Adrenal gland (tissue), 12 donors: Measurements from ENCODE around the gene ARHGEF28. TPM values are rescaled to one million over a fixed set of nuclear protein-coding genes. Genes with fewer than 3 reads are reported as not detected.

ENCODE experiments used
- DNase-seq, 7 donors: peaks; one replicate each; pipeline ENCODE4 v3.0.0-alpha.2; 2019 to 2020
- H3K27ac ChIP-seq, 5 donors: fragments of 200-600 bp; sonication (generic) in 4 of 5; 1 replicate in 3 of 5; 2 replicates in 2 of 5; pipeline versions ENCODE4 v1.5.1 to v1.8.0; 2016 to 2020; ENCODE audit warnings: mild to moderate bottlenecking in 1 of 5
- H3K27me3 ChIP-seq: fragments of 200-600 bp; 2 replicates; pipeline ENCODE4 v1.8.0; 2021
- H3K36me3 ChIP-seq, 2 donors: fragments of 200-600 bp; replicated peaks in 1 of 2; 1 replicate in 1 of 2; 2 replicates in 1 of 2; pipeline versions ENCODE4 v1.5.1 to v1.8.0; 2018 to 2022
- H3K4me1 ChIP-seq, 2 donors: fragments of 200-600 bp; replicated peaks in 1 of 2; 1 replicate in 1 of 2; 2 replicates in 1 of 2; pipeline versions ENCODE4 v1.5.1 to v1.8.0; 2018 to 2021
- H3K4me3 ChIP-seq, 4 donors: fragments of 200-600 bp; sonication (generic) in 3 of 4; one replicate each; pipeline ENCODE4 v1.5.1; 2016 to 2018
- H3K9me3 ChIP-seq, 3 donors: fragments of 200-600 bp; sonication (generic) in 1 of 3; replicated peaks in 1 of 3; 1 replicate in 2 of 3; 2 replicates in 1 of 3; pipeline versions ENCODE4 v1.5.1 to v1.8.0; 2016 to 2021
- POLR2A ChIP-seq, 2 donors: fragments of 450-650 bp; IDR thresholded peaks; one replicate each; pipeline ENCODE4 v1.6.1; 2017; ENCODE audit warnings: antibody characterized with exemption in 2 of 2, mild to moderate bottlenecking in 2 of 2, moderate library complexity in 1 of 2
- WGBS, 4 donors: extraction: QIAGEN DNeasy Blood & Tissue Kit in 2 of 4; methylation state at CpG; one replicate each; pipeline versions ENCODE4 v1.1.5 to v1.1.7; 2013 to 2017; 5-methylcytosine and 5-hydroxymethylcytosine counted together
- intact Hi-C, 2 donors: fragments of 100-400 bp; cut with DNase I; formaldehyde crosslinking; loops; one replicate each; pipeline versions ENCODE4 v1.14.1 to v1.15.0; 2022 to 2023
- polyA plus RNA-seq, 3 donors: library from polyadenylated mRNA; stranded (reverse); fragments of 200-250 nt in 2 of 3; fragments of 350-450 nt in 1 of 3; fragmentation: Illumina TruSeq in 1 of 3; extraction: RNeasy Lipid Tissue Mini Kit (QIAGEN cat#74804) in 1 of 3; gene quantifications; one replicate each; pipeline ENCODE4 v1.2.3, GENCODE V29; 2013 to 2014
- total RNA-seq, 9 donors: library from RNA; depleted of rRNA in 4 of 9; stranded (reverse); fragments of >200 nt in 4 of 9; fragments of 120-200 nt in 1 of 9; fragmentation: NEBNext Ultra II Directional in 1 of 9; extraction: Animal tissue kit (Norgen Biotek cat#: 25700) in 1 of 9; gene quantifications; one replicate each; pipeline versions ENCODE4 v1.1.0 to v1.2.4, GENCODE V29; 2013 to 2023
- TF ChIP-seq, protein P1 (sequence below), 6 experiments: fragments of 450-650 bp in 4 of 6; fragments of 200-600 bp in 2 of 6; sonication (generic) in 1 of 6; IDR thresholded peaks; 1 replicate in 5 of 6; 2 replicates in 1 of 6; pipeline versions ENCODE4 v1.5.1 to v1.8.0; 2016 to 2021; ENCODE audit warnings: antibody characterized with exemption in 6 of 6, mild to moderate bottlenecking in 2 of 6, moderate library complexity in 1 of 6
- donor health status: healthy with polysubstance abuse.
- donor health status: Bipolar disorder and iron deficiency.
- donor health status: DM: yes; HTN: yes; CAD: no.
- donor health status: DM: no; HTN: no; CAD: no.
- donor health status: DM: no; HTN: no; CAD: no.
- donor health status: DM: yes; HTN: yes; CAD: no.

Gene ARHGEF28
- total and polyA plus RNA-seq, 12 donors: 25.3 to 138 (median 42.4) TPM

DNA sequence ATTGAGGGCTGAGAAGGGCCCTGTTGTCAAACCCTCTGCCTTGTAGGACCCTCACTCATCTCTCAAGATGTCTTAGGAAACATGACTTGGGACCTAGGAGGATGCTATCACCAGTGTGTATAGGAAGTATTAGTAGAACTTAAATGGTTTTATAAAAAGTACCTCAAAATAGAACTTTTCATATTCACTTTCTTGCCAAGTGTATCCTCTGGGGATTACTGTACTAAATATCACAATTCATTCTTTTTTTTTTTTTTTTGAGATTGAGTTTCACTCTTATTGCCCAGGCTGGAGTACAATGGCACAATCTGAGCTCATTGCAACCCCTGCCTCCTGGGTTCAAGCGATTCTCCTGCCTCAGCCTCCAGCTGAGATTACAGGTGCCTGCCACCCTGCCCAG, 56.2 kb downstream of the ARHGEF28 start:
- peaks cover 13 to 14% of the 10 kb centered on the region in 2 donors for H3K4me1 ChIP-seq
- DNase-seq: no peak
- H3K36me3 ChIP-seq: no peaks in the 10 kb centered on the region
- intact Hi-C loops: no loop called here
- H3K27me3 ChIP-seq: no peaks in the 10 kb centered on the region
- no peak overlapping the region for H3K27ac ChIP-seq
- no peak overlapping the region for H3K4me3 ChIP-seq
- 90 to 100% (median 96%) methylated on average over 1 of the region's 1 CpG for WGBS, 4 donors
- H3K9me3 ChIP-seq: no peaks in the 10 kb centered on the region
- TF ChIP-seq, protein P1, sequence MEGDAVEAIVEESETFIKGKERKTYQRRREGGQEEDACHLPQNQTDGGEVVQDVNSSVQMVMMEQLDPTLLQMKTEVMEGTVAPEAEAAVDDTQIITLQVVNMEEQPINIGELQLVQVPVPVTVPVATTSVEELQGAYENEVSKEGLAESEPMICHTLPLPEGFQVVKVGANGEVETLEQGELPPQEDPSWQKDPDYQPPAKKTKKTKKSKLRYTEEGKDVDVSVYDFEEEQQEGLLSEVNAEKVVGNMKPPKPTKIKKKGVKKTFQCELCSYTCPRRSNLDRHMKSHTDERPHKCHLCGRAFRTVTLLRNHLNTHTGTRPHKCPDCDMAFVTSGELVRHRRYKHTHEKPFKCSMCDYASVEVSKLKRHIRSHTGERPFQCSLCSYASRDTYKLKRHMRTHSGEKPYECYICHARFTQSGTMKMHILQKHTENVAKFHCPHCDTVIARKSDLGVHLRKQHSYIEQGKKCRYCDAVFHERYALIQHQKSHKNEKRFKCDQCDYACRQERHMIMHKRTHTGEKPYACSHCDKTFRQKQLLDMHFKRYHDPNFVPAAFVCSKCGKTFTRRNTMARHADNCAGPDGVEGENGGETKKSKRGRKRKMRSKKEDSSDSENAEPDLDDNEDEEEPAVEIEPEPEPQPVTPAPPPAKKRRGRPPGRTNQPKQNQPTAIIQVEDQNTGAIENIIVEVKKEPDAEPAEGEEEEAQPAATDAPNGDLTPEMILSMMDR (IDR thresholded peaks at IDR 0.05): no peak
- no peak for TF ChIP-seq POLR2A (IDR thresholded peaks at IDR 0.05)

DNA sequence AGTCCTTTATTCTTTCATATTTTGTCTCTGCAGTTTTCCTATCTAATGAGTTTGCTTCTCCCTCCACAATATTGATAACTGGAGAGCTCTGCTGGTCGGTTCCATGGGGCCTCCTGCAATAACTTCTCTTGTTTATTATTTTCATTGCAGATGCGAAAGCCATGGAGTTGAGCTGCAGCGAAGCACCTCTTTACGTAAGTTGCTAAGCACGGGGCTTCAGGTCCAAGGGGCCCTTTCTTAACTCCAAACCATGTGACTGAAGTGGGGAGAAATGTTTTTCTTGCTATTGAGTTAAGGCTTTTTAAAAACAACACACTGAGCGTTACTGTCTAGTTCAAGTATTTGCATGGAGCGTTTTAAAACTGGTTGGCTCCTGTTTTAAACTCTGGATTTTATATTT, 58.7 kb downstream of the ARHGEF28 start:
- Histone ChIP-seq H3K36me3 (no peaks in the 10 kb centered on the region), H3K4me3 (no peak overlapping the region), H3K9me3 (no peaks in the 10 kb centered on the region), H3K4me1 (no peaks in the 10 kb centered on the region), H3K27ac (no peak overlapping the region), H3K27me3 (no peaks in the 10 kb centered on the region)
- DNase-seq: no peak
- TF ChIP-seq POLR2A (IDR thresholded peaks at IDR 0.05): no peak
- TF ChIP-seq, protein P1 (IDR thresholded peaks at IDR 0.05): no peak
- WGBS, 4 donors: 85 to 96% (median 92%) methylated on average over 6 to 7 of the region's 7 CpGs
- intact Hi-C loops: no loop called here

DNA sequence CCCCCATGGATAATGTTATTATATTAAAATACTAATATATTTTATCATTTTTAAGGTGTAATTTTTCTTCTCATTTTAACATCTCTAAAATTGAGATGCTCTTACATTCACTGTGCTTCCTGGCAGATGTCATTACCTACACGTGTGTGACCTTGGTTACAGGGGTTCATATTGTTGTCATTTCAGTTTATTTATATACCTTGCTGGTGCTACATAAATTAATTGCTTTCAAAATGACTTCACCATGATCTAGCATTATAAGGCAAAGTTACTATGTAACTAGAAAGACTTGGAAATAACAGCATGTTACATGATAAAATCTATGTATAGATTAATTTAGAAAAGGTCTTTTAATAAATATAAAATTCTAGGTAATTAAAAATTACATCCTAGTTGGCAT, 60.9 kb downstream of the ARHGEF28 start:
- Histone ChIP-seq H3K36me3 (no peaks in the 10 kb centered on the region), H3K27me3 (no peaks in the 10 kb centered on the region), H3K4me1 (peaks cover 0 to 16% of the 10 kb centered on the region in 2 donors), H3K4me3 (no peak overlapping the region), H3K9me3 (no peaks in the 10 kb centered on the region), H3K27ac (no peak overlapping the region)
- TF ChIP-seq, protein P1 (IDR thresholded peaks at IDR 0.05): no peak
- TF ChIP-seq POLR2A (IDR thresholded peaks at IDR 0.05): no peak
- intact Hi-C loops: no loop called here
- DNase-seq: no peak
- 32 to 51% (median 42%) methylated on average over 1 of the region's 1 CpG for WGBS, 4 donors

DNA sequence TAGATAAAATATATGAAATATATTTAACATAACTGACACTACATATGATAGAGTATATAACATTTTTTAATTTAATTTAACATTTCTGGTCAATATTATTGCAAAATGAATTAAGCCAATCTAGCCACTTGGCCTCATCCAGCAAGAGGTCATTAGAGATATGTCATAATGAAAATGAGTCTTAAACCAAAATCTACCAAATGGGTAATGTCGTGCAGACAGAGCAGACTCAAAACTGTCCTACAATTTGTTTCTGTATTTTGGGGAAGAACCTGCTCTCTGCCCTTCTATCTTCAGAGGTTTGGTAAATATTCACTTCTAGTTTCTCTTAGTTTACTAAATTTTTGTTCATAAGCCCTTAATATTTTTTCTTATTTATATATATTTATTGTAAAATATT, 61.4 kb downstream of the ARHGEF28 start:
- TF ChIP-seq, protein P1 (IDR thresholded peaks at IDR 0.05): no peak
- no peak for TF ChIP-seq POLR2A (IDR thresholded peaks at IDR 0.05)
- no peak overlapping the region for H3K27ac ChIP-seq
- WGBS, 4 donors: 90 to 100% (median 95%) methylated on average over 1 of the region's 1 CpG
- H3K27me3 ChIP-seq: no peaks in the 10 kb centered on the region
- H3K36me3 ChIP-seq: no peaks in the 10 kb centered on the region
- no peaks in the 10 kb centered on the region for H3K9me3 ChIP-seq
- intact Hi-C loops: no loop called here
- DNase-seq: no peak
- no peak overlapping the region for H3K4me3 ChIP-seq
- H3K4me1 ChIP-seq: peaks cover 0 to 20% of the 10 kb centered on the region in 2 donors
